Breast epithelium (tissue), 3 donors: ENCODE results near the gene CHMP5.

Experiments
- CTCF ChIP-seq, 3 donors: fragments of 450-650 bp; IDR thresholded peaks; one replicate each; pipeline ENCODE4 v1.5.1; 2016 to 2017; ENCODE audit warnings: antibody characterized with exemption in 3 of 3, mild to moderate bottlenecking in 3 of 3, moderate library complexity in 3 of 3
- POLR2A ChIP-seq: fragments of 450-650 bp; IDR thresholded peaks from one replicate; pipeline ENCODE4 v1.6.1; 2016; ENCODE audit warnings: antibody characterized with exemption, mild to moderate bottlenecking, moderate library complexity

GRCh38 chr9:33315371-33315770 lies 50.5 kb downstream of the CHMP5 start:
- TF ChIP-seq CTCF (IDR thresholded peaks at IDR 0.05) (no peak), POLR2A (no peak)
